ENCODE data around the gene SYNRG. TPM values are rescaled to one million over a fixed set of nuclear protein-coding genes. Genes with fewer than 3 reads are reported as not detected.
"Not testable (repeated sequence)": the region's sequence is repeated elsewhere in the genome, so short reads cannot be mapped to it uniquely, and the experiment has no call there.

Gene SYNRG
- total RNA-seq, 1 donor from 2014 or later = 35.7 TPM

DNA sequence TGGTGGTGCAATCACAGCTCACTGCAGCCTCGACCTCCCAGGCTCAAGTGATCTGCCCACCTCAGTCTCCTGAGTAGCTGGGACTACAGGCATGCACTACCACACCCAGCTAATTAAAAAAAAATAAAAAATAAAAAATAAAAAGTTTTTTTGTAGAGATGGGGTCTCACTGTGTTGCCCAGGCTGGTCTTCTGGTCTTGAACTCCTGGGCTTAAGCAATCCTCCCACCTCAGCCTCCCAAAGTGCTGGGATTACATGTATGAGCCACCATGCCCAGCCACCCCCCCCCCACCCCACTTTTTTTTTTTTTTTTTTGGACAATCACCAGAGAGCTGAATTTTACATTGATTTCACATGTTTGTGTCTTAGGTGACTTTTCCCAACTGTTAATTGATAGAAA, 97.6 kb downstream of the SYNRG start:
- DNase-seq (ENCODE audit: low spot score); intact Hi-C loops (cut with DNase I): not testable (repeated sequence)

DNA sequence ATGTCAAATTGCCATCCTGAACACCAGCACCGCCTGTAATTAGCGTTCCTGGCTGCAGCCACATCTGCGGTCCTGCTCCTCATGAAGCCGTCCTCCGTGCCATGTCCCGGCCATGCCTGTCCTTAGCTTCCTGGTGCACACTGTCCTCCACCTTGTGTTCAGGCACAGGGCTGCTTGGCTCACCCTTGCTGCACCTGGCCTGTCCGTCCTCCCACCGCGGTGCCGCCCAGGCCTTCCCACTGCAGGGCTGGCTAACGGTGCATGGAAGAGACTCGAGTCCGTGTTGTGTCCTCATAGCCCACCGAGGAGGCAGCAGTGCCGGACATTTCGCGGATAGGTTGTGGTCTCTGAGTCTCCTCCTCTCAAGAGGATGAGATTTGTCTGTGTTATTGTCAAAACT, 99.2 kb downstream of the SYNRG start:
- intact Hi-C loops (cut with DNase I) = no loop called here

DNA sequence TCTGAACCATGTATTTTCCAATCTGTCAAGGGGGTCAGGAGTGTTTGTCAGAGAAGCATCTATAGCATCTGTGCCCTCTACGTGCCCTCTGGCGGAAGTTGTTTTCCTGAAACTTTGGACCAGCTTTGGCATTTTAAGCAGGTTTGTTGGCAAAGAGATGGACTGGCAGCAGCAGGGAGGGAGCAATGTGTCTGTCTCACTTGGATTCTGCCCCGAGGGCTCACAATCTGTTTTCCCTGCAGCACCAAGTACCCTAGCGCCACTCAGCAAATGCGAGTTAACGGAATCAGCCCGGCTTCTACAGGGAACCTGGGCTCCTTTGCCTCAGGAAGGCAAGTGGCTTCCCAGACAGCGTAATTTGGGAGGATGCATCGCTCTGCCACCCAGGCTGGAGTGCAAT, 102.1 kb downstream of the SYNRG start:
- intact Hi-C loops (cut with DNase I) = no loop called here
- no peak for DNase-seq (ENCODE audit: low spot score)

More for the DNA sequence above, 99.2 kb downstream of the SYNRG start:
- no peak for DNase-seq (ENCODE audit: low spot score)

DNA sequence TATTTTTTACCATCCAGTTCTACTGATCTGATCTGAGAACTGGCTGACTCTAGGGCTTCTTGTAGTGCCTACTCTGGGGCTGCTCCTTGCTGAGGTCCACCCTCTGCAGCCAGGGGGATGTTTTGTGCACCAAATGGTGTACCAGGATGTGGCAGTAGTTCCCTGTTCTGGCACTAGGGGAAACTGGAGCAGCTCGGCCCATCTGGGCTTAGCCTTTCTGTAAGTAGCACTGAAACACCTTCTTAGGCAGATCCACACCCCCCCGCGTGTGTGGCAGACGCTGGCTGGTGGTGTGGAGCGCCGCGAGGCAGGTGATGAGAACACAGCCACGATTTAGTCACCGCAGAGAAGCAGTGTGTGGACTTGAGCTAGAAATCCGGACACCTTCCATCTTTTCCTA, 102.5 kb downstream of the SYNRG start:
- intact Hi-C loops (cut with DNase I) = no loop called here
- DNase-seq (ENCODE audit: low spot score) = no peak

DNA sequence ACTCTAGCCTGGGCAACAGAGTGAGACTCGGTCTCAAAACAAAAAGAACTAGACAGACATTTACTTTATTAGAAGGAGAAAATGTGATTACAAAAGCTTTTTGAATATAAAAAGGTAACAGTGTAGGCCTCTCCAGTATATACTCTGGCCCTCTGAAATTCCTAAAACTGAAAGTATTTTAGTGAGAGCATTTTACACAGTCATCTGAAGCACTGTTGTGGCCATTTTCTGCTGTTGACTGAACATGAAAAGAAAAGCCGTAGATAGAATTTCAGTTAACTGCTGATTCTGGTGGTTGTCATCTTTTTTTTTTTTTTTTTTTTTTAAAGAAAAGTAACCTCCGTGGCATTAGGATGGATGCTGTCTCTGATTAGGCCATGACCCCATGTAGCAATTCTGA, 103.9 kb downstream of the SYNRG start:
- intact Hi-C loops (cut with DNase I) = no loop called here
- DNase-seq (ENCODE audit: low spot score) = no peak

DNA sequence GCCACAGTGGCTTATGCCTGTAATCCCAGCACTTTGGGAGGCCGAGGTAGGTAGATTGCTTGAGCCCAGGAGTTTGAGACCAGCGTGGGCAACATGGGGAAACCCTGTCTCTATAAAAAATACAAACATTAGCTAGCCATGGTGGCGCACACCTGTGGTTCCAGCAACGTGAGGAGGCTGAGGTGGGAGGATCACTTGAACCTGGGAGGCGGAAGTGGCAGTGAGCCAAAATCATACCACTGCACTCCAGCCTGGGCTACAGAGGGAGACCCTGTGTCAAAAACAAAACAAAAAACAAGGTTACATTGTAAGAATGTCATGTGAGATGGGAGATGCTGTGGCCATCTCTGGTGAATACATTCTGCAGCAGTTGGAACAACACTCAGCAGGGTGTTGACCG, 106.1 kb downstream of the SYNRG start:
- intact Hi-C loops (cut with DNase I) = no loop called here
- no peak for DNase-seq (ENCODE audit: low spot score)

DNA sequence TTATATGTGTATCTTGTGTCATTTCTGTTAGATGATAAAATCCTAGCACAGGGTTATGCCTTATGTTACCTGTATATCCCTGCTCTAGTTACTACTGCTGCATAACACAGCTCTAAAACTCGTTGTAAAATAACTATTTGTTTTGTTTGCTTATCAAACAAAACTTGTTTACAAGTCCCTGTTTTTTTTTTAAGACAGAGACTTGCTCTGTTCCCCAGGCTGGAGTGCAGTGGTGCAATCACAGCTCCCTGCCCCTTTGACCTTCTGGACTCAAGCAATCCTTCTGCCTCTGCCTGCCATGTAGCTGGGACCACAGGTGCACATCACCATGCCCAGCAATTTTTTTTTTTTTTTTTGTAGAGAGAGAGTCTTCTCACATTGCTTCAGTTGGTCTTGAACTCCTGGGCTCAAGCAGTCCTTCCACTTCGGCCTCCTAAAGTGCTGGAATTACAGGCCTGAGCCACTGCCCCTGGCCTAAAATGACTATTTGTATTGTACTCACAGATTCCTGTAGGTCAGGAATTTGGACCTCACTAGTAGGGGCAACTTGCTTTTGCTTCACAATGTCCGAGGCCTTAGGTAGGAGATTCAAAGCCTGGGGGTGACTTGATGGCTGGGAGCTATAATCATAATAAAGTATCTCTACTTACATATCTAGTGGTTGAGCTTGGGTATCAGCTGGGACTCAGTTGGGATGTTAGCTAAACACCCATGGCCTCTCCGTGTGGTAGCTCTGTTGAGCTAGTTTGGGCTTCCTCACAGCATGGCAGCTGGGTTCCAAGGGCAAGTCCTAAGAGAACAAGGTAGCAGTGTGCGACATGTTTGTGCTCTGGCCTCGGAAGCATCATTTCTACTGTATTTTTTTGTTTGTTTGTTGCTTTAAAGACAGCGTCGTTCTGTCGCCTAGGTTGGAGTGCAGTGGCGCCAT, 106.9 kb downstream of the SYNRG start:
- intact Hi-C loops (cut with DNase I) = no loop called here
- DNase-seq (ENCODE audit: low spot score) = no peak

DNA sequence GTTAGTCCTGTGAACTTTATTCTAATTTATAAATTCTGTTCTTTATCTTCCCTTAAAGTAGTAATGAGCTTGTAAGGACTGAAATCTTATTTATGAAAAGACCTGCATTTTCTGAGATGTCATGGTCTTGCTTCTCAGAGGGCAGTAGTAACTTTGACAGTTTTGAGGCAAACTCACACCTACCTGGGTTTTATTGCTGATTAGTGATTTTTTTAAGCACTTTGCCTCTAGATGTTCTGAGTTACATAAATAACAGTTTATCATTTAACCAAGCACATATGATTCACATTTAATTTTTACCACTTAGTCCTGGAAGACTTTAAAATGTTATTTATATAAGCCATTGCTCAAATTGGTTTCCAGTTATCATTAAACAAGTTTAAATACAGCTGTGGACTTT, 108.8 kb downstream of the SYNRG start:
- intact Hi-C loops (cut with DNase I) = no loop called here
- no peak for DNase-seq (ENCODE audit: low spot score)

DNA sequence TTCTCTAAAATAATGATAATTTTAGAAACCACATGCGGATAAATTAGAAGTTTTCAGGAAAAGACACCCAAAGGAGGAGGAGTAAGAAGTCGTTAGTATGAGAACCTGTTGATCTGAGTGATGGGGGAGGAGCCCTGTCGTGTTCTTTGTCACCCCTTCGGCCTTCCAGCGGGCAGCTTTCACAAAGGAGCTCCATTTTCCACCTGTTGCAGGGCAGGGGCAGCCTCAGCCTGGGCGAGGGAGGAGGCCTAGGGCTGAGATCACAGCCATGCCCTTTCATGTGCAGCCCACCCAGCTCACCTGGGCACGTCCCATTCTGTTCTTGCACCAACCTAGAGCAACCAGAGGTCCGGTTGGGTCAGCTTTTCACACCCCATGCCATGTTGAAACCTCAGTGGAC, 114.2 kb downstream of the SYNRG start:
- DNase-seq (ENCODE audit: low spot score) = no peak
- intact Hi-C loops (cut with DNase I) = no loop called here

DNA sequence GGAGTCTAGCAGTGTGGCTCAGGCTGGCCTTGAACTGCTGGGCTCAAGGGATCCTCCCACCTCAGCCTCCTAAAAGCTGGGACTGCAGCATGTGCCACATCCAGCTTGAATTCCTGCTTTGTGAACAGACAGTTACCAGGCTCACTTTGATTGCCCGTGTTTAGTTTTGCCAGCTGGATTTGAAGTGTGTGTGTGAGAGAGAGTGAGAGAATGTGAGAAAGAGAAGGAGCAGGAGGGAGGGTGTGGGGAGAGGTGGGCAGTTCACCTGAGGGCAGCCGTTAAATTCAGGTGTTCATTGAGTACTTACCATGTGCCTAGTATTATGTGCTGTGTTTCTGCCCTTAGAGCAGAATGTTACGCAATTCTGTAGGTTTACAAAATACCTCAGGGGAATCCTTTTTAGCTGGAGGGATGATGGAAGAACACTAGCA, 114.8 kb downstream of the SYNRG start:
- DNase-seq (ENCODE audit: low spot score) = no peak
- intact Hi-C loops (cut with DNase I) = no loop called here

DNA sequence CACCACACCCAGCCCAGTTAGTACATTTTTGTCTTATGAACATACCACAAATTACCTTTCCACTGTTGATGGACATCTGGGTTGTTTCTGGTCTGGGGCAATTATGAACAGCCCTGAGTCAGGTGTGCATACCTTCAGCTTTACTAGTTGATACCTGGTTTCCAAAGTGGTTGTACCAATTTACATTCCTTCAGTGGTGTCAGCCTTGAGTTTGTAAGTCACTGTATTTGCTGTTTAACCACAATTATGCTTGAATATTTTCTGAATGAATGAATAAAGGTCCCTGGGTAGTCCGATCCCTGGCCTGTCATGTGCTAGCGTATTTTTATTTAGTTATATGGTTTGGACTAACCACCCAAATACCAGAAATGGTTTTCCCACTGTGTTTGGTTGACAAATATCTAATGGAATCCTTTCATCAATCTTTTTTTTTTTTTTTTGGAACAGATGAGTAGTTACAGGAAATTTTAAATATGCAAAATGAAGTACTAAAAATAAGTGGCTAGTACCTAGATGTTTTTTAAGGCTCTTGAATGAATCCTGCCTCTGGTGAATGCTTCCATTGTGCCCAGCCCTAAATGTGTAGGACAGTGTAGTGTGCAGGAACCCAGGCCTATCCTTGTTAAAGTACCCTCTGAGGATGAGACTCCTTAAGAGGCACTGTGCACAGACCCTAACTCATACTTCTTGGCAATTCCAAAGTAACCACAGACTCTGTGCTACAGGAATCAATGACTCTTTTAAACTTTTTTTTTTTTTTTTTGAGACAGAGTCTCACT, 115.8 kb downstream of the SYNRG start:
- no peak for DNase-seq (ENCODE audit: low spot score)
- intact Hi-C loops (cut with DNase I) = no loop called here

DNA sequence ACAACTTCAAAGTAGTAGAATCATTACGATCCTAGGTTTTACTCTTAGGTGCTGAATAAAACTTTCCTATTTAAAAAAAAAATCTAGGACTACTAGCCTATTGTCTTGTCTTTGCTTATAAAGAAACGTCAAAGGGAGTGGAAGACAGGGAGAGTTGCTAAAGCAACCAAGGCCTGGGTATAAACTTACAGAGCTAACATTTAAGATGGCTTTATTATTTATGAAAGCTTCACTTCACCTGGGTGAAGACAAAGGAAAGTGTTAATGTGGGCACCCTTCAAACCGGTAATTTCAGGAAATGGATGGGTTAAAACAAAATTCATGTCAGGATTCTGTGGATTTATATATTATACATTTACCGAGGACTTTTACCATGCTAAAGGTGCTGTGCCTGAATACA, 117.1 kb downstream of the SYNRG start:
- intact Hi-C loops (cut with DNase I) = no loop called here
- DNase-seq (ENCODE audit: low spot score) = no peak

DNA sequence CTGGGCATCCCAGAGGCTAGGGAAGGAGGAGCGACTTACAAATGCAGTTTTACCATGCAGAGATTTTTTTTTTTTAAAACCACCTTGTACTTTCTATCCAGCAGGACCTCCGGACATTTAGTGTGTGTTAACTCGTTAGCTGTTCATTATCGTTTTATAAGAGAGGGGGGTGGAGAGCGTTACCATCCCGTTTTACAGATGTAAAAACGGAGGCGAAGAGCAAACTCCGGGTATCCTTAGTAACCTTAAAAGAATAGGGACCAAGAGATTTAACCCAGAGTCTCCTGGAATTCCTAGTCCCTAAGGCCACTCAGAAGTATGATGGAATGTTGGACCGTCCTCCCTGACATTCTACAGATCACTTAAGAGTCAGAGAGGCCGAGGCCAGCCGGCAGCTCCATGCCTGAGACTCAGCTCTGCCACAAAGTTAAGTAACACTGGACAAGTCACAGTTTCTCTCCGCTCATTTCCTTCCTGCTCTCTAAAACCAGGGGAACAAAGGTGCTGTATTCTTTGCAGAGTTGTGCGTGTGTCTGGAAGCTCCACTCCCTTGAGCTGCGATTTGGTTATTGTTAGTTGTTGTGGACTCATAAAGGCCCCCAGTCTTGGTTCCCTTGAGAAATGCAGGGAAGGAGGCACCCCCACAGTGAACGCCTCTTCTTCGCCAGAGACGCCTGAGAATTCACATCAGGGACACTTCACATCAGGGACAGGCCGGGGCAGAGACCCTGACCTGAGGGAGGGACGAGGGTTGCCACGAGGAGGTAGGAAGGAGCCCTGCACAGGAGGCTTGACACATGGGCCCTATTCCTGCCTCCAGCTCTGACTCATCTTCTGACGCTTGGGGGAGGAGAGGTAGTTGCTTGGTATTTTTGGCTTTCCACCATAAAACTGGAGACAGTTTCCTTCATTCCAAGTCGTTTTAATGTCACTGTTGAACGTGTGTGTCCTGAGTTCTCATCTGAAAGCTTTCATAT, 118.3 kb downstream of the SYNRG start:
- no peak for DNase-seq (ENCODE audit: low spot score)
- intact Hi-C loops (cut with DNase I) = no loop called here

DNA sequence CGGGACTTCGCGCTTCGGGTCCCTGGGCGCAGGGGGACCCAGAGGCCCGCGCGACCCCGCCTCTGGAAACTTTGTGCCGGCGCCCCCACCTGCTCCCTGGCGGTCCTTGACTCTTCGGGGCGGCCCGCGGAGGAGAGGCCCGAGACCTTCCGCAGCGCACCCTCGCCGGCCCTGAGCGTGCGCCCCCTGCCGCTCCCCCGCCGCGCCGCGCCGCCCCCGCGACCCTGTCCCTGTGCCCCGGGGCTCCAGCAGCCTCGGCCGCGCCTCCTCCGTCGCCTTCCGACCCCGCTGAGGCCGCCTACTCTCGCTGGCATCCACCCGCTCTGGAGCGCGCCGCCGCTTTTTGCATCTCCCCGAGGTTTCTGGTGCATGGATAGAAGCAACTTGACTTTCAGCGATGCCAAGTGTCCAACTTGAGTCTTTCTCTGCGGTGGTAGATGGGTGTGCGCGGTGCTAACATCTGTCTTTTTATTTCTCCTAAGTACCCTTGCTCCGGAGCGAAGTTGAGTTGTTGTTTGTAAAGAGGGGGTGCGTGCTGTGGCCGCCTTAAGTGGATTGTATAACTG, 119.1 kb downstream of the SYNRG start:
- DNase-seq (ENCODE audit: low spot score) = peak; percentile 80
- intact Hi-C loops (cut with DNase I) = no loop called here

DNA sequence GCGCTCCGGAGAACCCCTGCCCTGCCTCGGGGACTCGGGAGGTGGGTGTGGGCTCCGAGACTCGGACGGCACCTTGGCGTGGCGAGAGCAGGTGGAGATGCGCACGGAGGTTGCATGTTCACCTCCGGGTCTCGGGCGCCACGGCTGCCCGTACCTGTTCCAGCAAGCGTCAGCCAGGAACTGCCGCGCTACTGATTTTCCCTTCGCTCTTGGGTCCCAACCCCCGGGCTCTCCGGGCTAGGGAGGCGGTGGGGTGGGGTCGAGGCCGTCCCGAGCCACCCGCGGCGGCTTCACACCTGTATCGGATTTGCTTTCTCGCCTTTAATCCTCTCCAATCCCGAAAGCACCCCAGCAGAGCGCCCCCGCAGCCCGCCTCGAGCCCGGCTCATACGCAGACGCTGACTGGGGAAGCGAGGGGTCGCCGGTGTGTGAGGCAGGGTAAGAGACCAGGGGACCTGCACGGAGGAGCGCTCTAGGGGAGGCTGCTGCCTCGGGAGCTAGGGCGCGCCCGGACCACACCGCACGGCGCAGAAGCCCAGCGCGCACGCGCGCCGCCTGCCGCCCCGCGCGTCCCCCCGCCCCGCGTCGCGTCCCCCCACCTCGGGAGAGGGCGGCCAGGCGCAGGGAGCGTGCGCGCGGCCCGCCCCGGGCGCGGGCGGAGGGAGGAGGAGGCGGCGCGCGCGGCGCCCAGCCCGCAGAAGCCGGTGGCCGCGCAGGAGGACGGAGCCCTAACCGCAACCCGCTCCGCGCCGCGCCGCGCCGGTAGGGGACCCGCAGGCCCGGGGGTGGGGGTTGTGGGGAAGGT, 119.8 kb downstream of the SYNRG start, which contains the start of gene DUSP14:
DUSP14 (plus strand) TSS at position 695 of the 805 bp plus-strand sequence. CDS start 22,382 bp downstream, outside the sequence.
- peak; percentile 85 for DNase-seq (ENCODE audit: low spot score)
- intact Hi-C loops (cut with DNase I) = loop anchor here (5.0 kb wide), 1 partner anchor 82 kb away; the partner anchor contains the start of genes ACACA and TADA2A

DNA sequence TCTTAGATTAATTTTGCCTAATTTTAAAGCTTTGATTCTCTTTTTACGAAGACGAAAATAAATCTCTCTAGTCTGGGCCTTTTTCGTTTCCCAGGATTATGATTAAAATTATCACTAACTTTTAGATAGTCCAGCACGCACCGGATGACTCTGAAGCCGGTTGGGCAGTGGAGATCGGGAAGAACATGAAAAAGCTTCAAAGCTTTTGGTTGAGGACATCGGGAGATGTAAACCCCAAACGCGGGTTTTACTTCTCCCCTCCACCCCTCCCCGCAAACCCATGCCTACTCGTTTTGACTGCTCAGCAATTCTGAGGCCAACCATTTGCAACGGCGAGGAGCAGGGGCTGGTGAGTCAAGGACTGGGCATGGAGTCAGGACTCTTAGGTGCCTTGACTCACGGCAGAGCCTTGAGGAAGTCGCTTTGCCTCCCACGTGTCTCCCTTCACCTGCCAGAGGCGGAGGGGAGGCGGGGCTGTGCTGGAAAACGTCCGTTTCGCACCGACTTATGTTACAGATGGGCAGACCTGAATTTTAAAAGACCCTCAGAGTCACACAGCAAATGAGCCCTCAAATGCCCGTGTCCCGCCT, 120.5 kb downstream of the SYNRG start:
- peak; percentile 82 for DNase-seq (ENCODE audit: low spot score)
- intact Hi-C loops (cut with DNase I) = loop anchor here (5.0 kb wide), 1 partner anchor 81 kb away; the partner anchor contains the start of genes ACACA and TADA2A

DNA sequence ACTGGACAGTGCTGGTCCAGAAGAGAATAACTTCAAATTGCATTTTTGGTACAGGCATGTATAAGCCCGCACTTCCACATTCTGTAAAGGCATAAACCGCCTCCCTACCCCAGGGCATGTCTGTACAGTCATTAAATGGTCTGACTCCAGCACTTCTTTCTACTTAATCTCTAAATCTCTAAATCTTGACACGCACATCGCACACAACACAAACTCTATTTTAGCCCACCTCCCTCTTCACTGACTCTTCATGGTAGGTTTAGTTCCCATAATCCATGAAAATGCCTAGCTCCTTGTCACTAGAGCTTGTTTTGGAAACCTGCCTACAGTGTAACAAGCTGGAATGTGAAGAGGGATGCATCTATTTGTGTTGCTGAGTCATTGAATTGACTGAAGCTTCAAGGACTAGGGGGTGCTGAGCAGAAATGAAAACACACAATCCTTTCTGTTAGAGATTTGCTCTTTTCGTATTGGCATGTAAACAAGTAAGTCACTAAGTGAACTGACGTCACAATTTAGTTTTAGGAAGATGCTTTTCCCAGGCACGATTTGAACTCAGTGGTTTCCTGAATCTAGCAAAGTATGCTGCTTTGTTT, 121.1 kb downstream of the SYNRG start:
- intact Hi-C loops (cut with DNase I) = loop anchor here (5.0 kb wide), 1 partner anchor 81 kb away; the partner anchor contains the start of genes ACACA and TADA2A
- no peak for DNase-seq (ENCODE audit: low spot score)

Measured in cardiac septum (tissue), 1 donor.